HepG2 (cell line): ENCODE results near the gene CNNM2. TPM values are rescaled to one million over a fixed set of nuclear protein-coding genes. Genes with fewer than 3 reads are reported as not detected.
A peak's percentile ranks its signal among the peaks of the same experiment; 100 is the strongest.

Experiments used
- ATAC-seq: fragments of 200-7000 bp; cut with Tn5 transposase; 3 replicates; pipeline ENCODE4 v1.9.1; 2020; ENCODE audit warnings: mild to moderate bottlenecking, moderate library complexity
- BruUV-seq: library from RNA; stranded (reverse); fragments of 400-500 nt; replicated peaks from 2 replicates; lab custom pipeline; 2021; lab: Mats Ljungman, UMichigan
- CTCF ChIA-PET: fragments of 300-600 bp; formaldehyde crosslinking; extraction: SDS; loops from one replicate; lab custom pipeline; 2021; ENCODE audit warnings: low total read pairs, inconsistent platforms, low intra/inter-chr PET ratio; lab: Yijun Ruan, JAX
- POLR2A ChIA-PET: fragments of 350-600 bp; sonication (Branson Sonifier 250); formaldehyde crosslinking; loops from one replicate; lab custom pipeline; 2020; ENCODE audit warnings: antibody characterized with exemption, inconsistent platforms; lab: Yijun Ruan, JAX
- DNase-seq: peaks from one replicate; pipeline ENCODE4 v3.0.0-alpha.2; 2015; ENCODE audit warnings: low spot score
- FAIRE-seq: peaks from 3 replicates; lab custom pipeline; 2011; peaks lifted over from hg19 to GRCh38; lab: Jason Lieb, UNC
- H2AFZ ChIP-seq: one replicate; pipeline ENCODE4 v1.6.1; 2011; ENCODE audit warnings: low read length, inconsistent platforms
- H3K27ac ChIP-seq: fragments of 300-600 bp; 3 replicates; pipeline ENCODE4 v1.8.0; 2011; ENCODE audit warnings: mixed run types, mild to moderate bottlenecking, mixed read lengths, low read length, inconsistent platforms; ENCODE audit not compliant: insufficient read depth; ENCODE audit errors: extremely low read length
- H3K27me3 ChIP-seq, 2 experiments: fragments of 200-600 bp in 1 of 2; 2 replicates in 1 of 2; 3 replicates in 1 of 2; pipeline versions ENCODE4 v1.6.0 to v1.8.0; 2011; ENCODE audit warnings: low read length in 2 of 2, mild to moderate bottlenecking in 2 of 2, moderate library complexity in 2 of 2, inconsistent platforms in 1 of 2; ENCODE audit not compliant: insufficient read depth in 2 of 2, control insufficient read depth in 1 of 2
- H3K36me3 ChIP-seq, 2 experiments: fragments of 200-600 bp in 1 of 2; replicated peaks in 1 of 2; 2 replicates in 1 of 2; 3 replicates in 1 of 2; pipeline versions ENCODE4 v1.5.1 to v1.8.0; 2011; ENCODE audit warnings: low read length in 2 of 2, inconsistent platforms in 1 of 2; ENCODE audit not compliant: insufficient read depth in 2 of 2, control insufficient read depth in 1 of 2
- H3K4me1 ChIP-seq: 2 replicates; pipeline ENCODE4 v1.5.1; 2012; ENCODE audit warnings: low read length, inconsistent platforms; ENCODE audit not compliant: insufficient read depth
- H3K4me2 ChIP-seq: 2 replicates; pipeline ENCODE4 v1.6.0; 2011; ENCODE audit warnings: low read depth, low read length, inconsistent platforms
- H3K4me3 ChIP-seq, 3 experiments: fragments of 200-600 bp in 1 of 3; sonication (generic), shearing (Covaris generic) in 1 of 3; replicated peaks in 1 of 3; 2 replicates each; pipeline ENCODE4 v1.5.1; 2011 to 2016; ENCODE audit warnings: low read length in 3 of 3, inconsistent platforms in 2 of 3, low read depth in 2 of 3, mild to moderate bottlenecking in 2 of 3, control low read depth in 1 of 3, mixed read lengths in 1 of 3; ENCODE audit not compliant: insufficient read depth in 1 of 3
- H3K79me2 ChIP-seq: one replicate; pipeline ENCODE4 v1.6.1; 2011; ENCODE audit warnings: low read length, inconsistent platforms; ENCODE audit not compliant: insufficient read depth
- H3K9ac ChIP-seq: 2 replicates; pipeline ENCODE4 v1.6.0; 2011; ENCODE audit warnings: mild to moderate bottlenecking, low read depth, low read length, inconsistent platforms; ENCODE audit not compliant: insufficient read depth
- H3K9me3 ChIP-seq: 2 replicates; pipeline ENCODE4 v1.5.1; 2012; ENCODE audit warnings: mild to moderate bottlenecking, low read length
- H4K20me1 ChIP-seq: 2 replicates; pipeline ENCODE4 v1.6.0; 2011; ENCODE audit warnings: inconsistent platforms, mild to moderate bottlenecking, low read length, moderate library complexity; ENCODE audit not compliant: insufficient read depth
- ATF7 ChIP-seq, 2 experiments: fragments of 450-650 bp in 1 of 2; sonication (generic) in 1 of 2; formaldehyde crosslinking in 1 of 2; IDR thresholded peaks; 2 replicates each; pipeline versions ENCODE4 v1.4.0 to v1.6.1; 2016 to 2020; ENCODE audit warnings: antibody characterized with exemption in 1 of 2, mild to moderate bottlenecking in 1 of 2, missing genetic modification reagents in 1 of 2
- FOXA1 ChIP-seq, 2 experiments: fragments of 450-650 bp in 1 of 2; sonication (generic) in 1 of 2; formaldehyde crosslinking in 1 of 2; IDR thresholded peaks; 2 replicates each; pipeline versions ENCODE4 v1.4.0 to v1.6.1; 2016 to 2020; ENCODE audit warnings: missing genetic modification reagents in 1 of 2
- NFAT5 ChIP-seq: sonication (generic); formaldehyde crosslinking; IDR thresholded peaks from 2 replicates; pipeline ENCODE4 v1.4.0; 2020; ENCODE audit warnings: missing genetic modification reagents
- WGBS: methylation state at CpG from one replicate; pipeline ENCODE4 v1.1.6; 2017; ENCODE audit warnings: low lambda C conversion rate; 5-methylcytosine and 5-hydroxymethylcytosine counted together
- in situ Hi-C: cut with HindIII; loops from 2 replicates; pipeline ENCODE4 v1.10.0; 2017; ENCODE audit warnings: low pct_unique_long_range_greater_than_20kb; ENCODE audit not compliant: extremely low pct_ligation_motif_present
- intact Hi-C: fragments of 100-400 bp; cut with micrococcal nuclease; formaldehyde crosslinking; loops from one replicate; pipeline ENCODE4 v1.10.0; 2022; ENCODE audit not compliant: unreplicated experiment
- polyA plus RNA-seq, 8 experiments: library from polyadenylated mRNA; depleted of rRNA in 3 of 8; stranded (reverse) in 7 of 8; unstranded in 1 of 8; fragments of >200 nt; fragmentation: Illumina TruSeq in 4 of 8; extraction: Trizol in 4 of 8; gene quantifications; 2 replicates each; pipeline versions ENCODE4 v1.2.1 to v1.2.3, GENCODE V29; 2011 to 2016; ENCODE audit warnings: low read depth in 4 of 8, missing spikeins in 1 of 8, mixed read lengths in 1 of 8; ENCODE audit not compliant: insufficient read depth in 1 of 8
- total RNA-seq, 5 experiments: library from RNA; depleted of rRNA; stranded (reverse); fragments of >200 nt; fragmentation: Illumina TruSeq; extraction: Trizol; gene quantifications; 2 replicates each; pipeline ENCODE4 v1.2.3, GENCODE V29; 2016; ENCODE audit warnings: low read depth in 1 of 5

Gene CNNM2
- total and polyA plus RNA-seq, 2 of the 13 experiments (the other 11 are each of a cell fraction or from before 2014, with no cell fraction given), result 7.1 to 9.0 TPM

GRCh38 chr10:103105462-103105861, 187.4 kb downstream of the CNNM2 start:
- Histone ChIP-seq H3K36me3 (peaks cover 12 to 47% of the 10 kb centered on the region in 2 experiments), H3K9me3 (no peaks in the 10 kb centered on the region), H2AFZ (no peak overlapping the region), H3K27me3 (no peaks in the 10 kb centered on the region), H3K27ac (no peak overlapping the region), H3K4me2 (no peak overlapping the region), H3K4me3 (no peak overlapping the region), H3K4me1 (peaks cover 4% of the 10 kb centered on the region), H4K20me1 (0 out of 2 replicates have a peak, but pooled peaks cover 3% of the 10 kb centered on the region), H3K79me2 (peaks cover 9% of the 10 kb centered on the region), H3K9ac (no peak overlapping the region)
- POLR2A ChIA-PET, result no interaction called here
- TF ChIP-seq NFAT5 (CRISPR knock-in tag) (no peak), ATF7 (IDR thresholded peaks at IDR 0.05) (peak; percentile 74), ATF7 (CRISPR knock-in tag; IDR thresholded peaks at IDR 0.05) (no peak)
- no peak for DNase-seq
- CTCF ChIA-PET, result no interaction called here
- WGBS, result 90% methylated on average over 1 of the region's 1 CpG
- in situ Hi-C loops (no loop called here), intact Hi-C loops (no loop called here)
- no peak for FAIRE-seq
- no TSS peak for BruUV-seq
- ATAC-seq, result no peak

GRCh38 chr10:103106539-103106938, 188.4 kb downstream of the CNNM2 start:
- in situ Hi-C loops, result no loop called here
- Histone ChIP-seq H3K27ac (no peak overlapping the region), H4K20me1 (0 out of 2 replicates have a peak, but pooled peaks cover 5% of the 10 kb centered on the region), H3K79me2 (peaks cover 12% of the 10 kb centered on the region), H3K27me3 (no peaks in the 10 kb centered on the region), H3K36me3 (peaks cover 7 to 43% of the 10 kb centered on the region in 2 experiments), H2AFZ (no peak overlapping the region)
- no TSS peak for BruUV-seq
- no peak for FAIRE-seq
- DNase-seq, result no peak
- no peak for ATAC-seq
- POLR2A ChIA-PET, result no interaction called here
- TF ChIP-seq FOXA1 (IDR thresholded peaks at IDR 0.05), result no peak
- TF ChIP-seq FOXA1 (CRISPR knock-in tag; IDR thresholded peaks at IDR 0.05), result no peak
- TF ChIP-seq, all 625 proteins: peak for 0
- CTCF ChIA-PET, result no interaction called here
- Histone ChIP-seq H3K4me2 (no peak overlapping the region), H3K4me1 (peaks cover 15% of the 10 kb centered on the region), H3K9me3 (no peaks in the 10 kb centered on the region), H3K9ac (no peak overlapping the region), H3K4me3 (no peak overlapping the region)
- intact Hi-C loops, result no loop called here
